HTR-8/SVneo (cell line): ENCODE data around the gene PDCD6IP.

ENCODE experiments used
- DNase-seq: peaks from one replicate; pipeline ENCODE4 v3.0.0; 2011; ENCODE audit warnings: low spot score, mixed read lengths; ENCODE audit not compliant: insufficient read length
- FAIRE-seq: peaks from 2 replicates; lab custom pipeline; 2011; peaks lifted over from hg19 to GRCh38; lab: Jason Lieb, UNC

The PDCD6IP gene

DNA sequence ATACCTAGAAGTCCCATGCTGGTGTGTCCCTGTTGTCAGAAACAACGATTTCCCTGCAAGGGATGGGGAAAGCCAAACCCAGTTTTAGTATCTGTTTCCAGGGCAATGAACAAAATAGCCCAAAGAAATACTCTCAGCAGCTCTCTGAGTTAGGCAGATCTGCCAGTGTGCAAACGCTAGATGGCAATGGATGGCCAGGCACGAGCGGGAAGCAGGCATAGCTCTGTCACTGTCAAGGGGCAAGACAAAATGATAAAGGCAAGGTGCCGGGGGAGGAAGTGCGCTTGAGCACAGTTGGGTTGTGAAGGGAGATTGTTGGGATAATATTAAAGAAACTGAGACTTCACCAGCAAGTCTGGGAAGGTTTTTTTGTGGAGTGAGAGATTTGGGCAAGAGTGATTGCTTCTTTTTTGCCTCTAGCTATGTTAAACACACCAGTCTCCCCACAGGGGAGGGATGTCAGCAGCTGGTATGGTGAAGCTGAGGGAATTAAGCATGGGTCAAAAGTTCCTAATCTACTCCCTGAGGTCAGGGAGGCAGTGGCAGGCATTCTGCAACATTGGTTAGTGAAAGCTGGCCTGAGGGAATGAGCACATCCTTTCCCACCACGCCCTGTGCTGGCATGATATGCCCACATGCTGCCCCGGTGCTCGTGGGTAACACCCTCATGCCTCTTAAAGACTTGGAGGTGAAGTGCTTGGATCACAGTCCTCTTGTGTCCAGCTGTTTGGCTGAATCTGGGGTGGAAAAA lies 117.5 kb downstream of the PDCD6IP start:
- no peak for FAIRE-seq
- no peak for DNase-seq

DNA sequence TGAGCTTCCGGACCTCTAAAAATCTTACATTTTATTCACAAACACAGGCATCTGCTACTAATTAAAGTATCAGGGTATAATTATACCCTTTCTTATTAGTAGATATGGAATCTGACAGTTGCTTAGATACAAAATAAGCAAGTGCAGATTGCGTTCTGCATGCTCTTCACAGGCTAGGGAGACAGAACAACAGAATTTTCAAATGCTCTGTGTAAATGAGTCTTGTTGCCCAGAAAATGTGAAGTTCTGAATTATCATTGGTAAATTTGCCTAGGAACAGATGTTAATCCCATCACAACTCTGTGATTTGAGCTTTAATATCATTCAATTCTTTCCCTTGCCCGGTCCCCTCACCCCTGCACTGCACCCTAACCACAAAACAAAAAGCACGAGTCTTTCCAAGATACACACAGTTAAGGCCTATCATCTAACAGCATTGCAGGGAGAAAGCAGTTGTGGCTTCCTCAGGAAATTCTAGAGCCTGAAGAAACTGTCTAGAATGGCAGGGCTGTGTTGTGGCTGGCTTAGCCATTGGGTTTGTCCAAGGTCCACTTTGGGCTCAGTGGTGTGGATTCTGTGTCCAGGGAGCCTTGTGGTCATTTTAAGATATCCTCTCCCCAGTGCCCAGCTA lies 119.8 kb downstream of the PDCD6IP start:
- FAIRE-seq (no peak), DNase-seq (no peak)
